IMR-90 (cell line): Measurements from ENCODE around the gene OSBPL8. TPM values are rescaled to one million over a fixed set of nuclear protein-coding genes. Genes with fewer than 3 reads are reported as not detected.

Source experiments
- ATAC-seq: fragments of 200-7000 bp; cut with Tn5 transposase; 2 replicates; pipeline ENCODE4 v1.9.1; 2020; ENCODE audit warnings: low read depth, mild to moderate bottlenecking, moderate library complexity
- BruUV-seq: library from RNA; stranded (reverse); fragments of 400-500 nt; replicated peaks from 2 replicates; lab custom pipeline; 2021; lab: Mats Ljungman, UMichigan
- CTCF ChIA-PET: fragments of 300-600 bp; formaldehyde crosslinking; extraction: SDS; loops from one replicate; lab custom pipeline; 2021; ENCODE audit warnings: antibody characterized with exemption; lab: Yijun Ruan, JAX
- POLR2A ChIA-PET: fragments of 300-600 bp; sonication (Branson Sonifier 250); formaldehyde crosslinking; loops from one replicate; lab custom pipeline; 2022; ENCODE audit warnings: antibody characterized with exemption; ENCODE audit not compliant: unreplicated experiment; lab: Charles Lee
- DNase-seq: peaks from one replicate; pipeline ENCODE4 v3.0.0; 2013
- H2AFZ ChIP-seq: replicated peaks from 2 replicates; pipeline ENCODE3; 2013; ENCODE audit warnings: low read length, mild to moderate bottlenecking; ENCODE audit not compliant: poor library complexity
- H2AK5ac ChIP-seq: 2 replicates; pipeline ENCODE4 v1.6.1; 2013; ENCODE audit warnings: low read depth, low read length, inconsistent platforms
- H2AK9ac ChIP-seq: replicated peaks from 2 replicates; pipeline ENCODE3; 2013; ENCODE audit warnings: mild to moderate bottlenecking, low read depth, low read length, moderate library complexity; ENCODE audit not compliant: poor library complexity
- H2BK120ac ChIP-seq: 2 replicates; pipeline ENCODE4 v1.6.1; 2013; ENCODE audit warnings: low read depth, low read length, inconsistent platforms
- H2BK15ac ChIP-seq: 3 replicates; pipeline ENCODE4 v1.6.1; 2013; ENCODE audit warnings: low read depth, low read length, inconsistent platforms
- H2BK20ac ChIP-seq: 2 replicates; pipeline ENCODE4 v1.6.1; 2013; ENCODE audit warnings: low read depth, mild to moderate bottlenecking, inconsistent platforms, low read length, moderate library complexity
- H2BK5ac ChIP-seq: 2 replicates; pipeline ENCODE4 v1.6.1; 2013; ENCODE audit warnings: mild to moderate bottlenecking, low read depth, low read length, inconsistent platforms; ENCODE audit not compliant: poor library complexity, severe bottlenecking
- H3K14ac ChIP-seq: replicated peaks from 2 replicates; pipeline ENCODE4 v1.6.1; 2013; ENCODE audit warnings: low read depth, low read length, inconsistent platforms
- H3K18ac ChIP-seq: 2 replicates; pipeline ENCODE4 v1.6.1; 2013; ENCODE audit warnings: low read depth, low read length, control low read depth
- H3K23ac ChIP-seq: 2 replicates; pipeline ENCODE4 v1.6.1; 2013; ENCODE audit warnings: low read depth, low read length, inconsistent platforms
- H3K27ac ChIP-seq: 2 replicates; pipeline ENCODE4 v1.5.1; 2013; ENCODE audit warnings: mild to moderate bottlenecking, control low read depth, low read length; ENCODE audit not compliant: insufficient read depth
- H3K27me3 ChIP-seq: 2 replicates; pipeline ENCODE4 v1.6.1; 2013; ENCODE audit warnings: low read length; ENCODE audit not compliant: control insufficient read depth, insufficient read depth
- H3K36me3 ChIP-seq: 2 replicates; pipeline ENCODE4 v1.6.1; 2013; ENCODE audit warnings: low read length, mixed read lengths; ENCODE audit not compliant: control insufficient read depth, insufficient read depth
- H3K4ac ChIP-seq: 2 replicates; pipeline ENCODE4 v1.6.1; 2013; ENCODE audit warnings: low read depth, low read length, inconsistent platforms
- H3K4me1 ChIP-seq: 2 replicates; pipeline ENCODE4 v1.6.1; 2013; ENCODE audit warnings: low read length, mixed read lengths; ENCODE audit not compliant: control insufficient read depth, insufficient read depth
- H3K4me2 ChIP-seq: 2 replicates; pipeline ENCODE4 v1.6.1; 2013; ENCODE audit warnings: low read depth, mild to moderate bottlenecking, control low read depth, low read length, moderate library complexity
- H3K4me3 ChIP-seq: 2 replicates; pipeline ENCODE4 v1.5.1; 2013; ENCODE audit warnings: low read depth, mild to moderate bottlenecking, control low read depth, low read length, moderate library complexity; ENCODE audit not compliant: insufficient read depth
- H3K56ac ChIP-seq: 2 replicates; pipeline ENCODE4 v1.6.1; 2013; ENCODE audit warnings: low read length, inconsistent platforms; ENCODE audit not compliant: insufficient read depth; ENCODE audit errors: extremely low read depth
- H3K79me1 ChIP-seq, 2 experiments: 2 replicates each; pipeline ENCODE4 v1.6.1; 2013; ENCODE audit warnings: low read length in 2 of 2, inconsistent platforms in 1 of 2, low read depth in 1 of 2
- H3K9ac ChIP-seq: 2 replicates; pipeline ENCODE4 v1.6.1; 2013; ENCODE audit warnings: low read depth, low read length, control low read depth
- H3K9me1 ChIP-seq: 2 replicates; pipeline ENCODE4 v1.6.1; 2013; ENCODE audit warnings: low read length, inconsistent platforms; ENCODE audit not compliant: insufficient read depth
- H3K9me3 ChIP-seq: 2 replicates; pipeline ENCODE4 v1.6.1; 2013; ENCODE audit warnings: low read length; ENCODE audit not compliant: control insufficient read depth, insufficient read depth
- H4K20me1 ChIP-seq: 2 replicates; pipeline ENCODE4 v1.6.1; 2013; ENCODE audit warnings: low read length, inconsistent platforms; ENCODE audit not compliant: insufficient read depth
- H4K5ac ChIP-seq: 2 replicates; pipeline ENCODE4 v1.6.1; 2013; ENCODE audit warnings: mild to moderate bottlenecking, low read depth, low read length, control low read depth
- H4K8ac ChIP-seq, 2 experiments: 2 replicates each; pipeline ENCODE4 v1.6.1; 2013; ENCODE audit warnings: low read depth in 2 of 2, low read length in 2 of 2, control low read depth in 1 of 2, inconsistent platforms in 1 of 2
- H4K91ac ChIP-seq: 2 replicates; pipeline ENCODE4 v1.6.1; 2013; ENCODE audit warnings: low read depth, low read length, inconsistent platforms; ENCODE audit not compliant: insufficient read depth
- BHLHE40 ChIP-seq: fragments of 150-350 bp; IDR thresholded peaks from 2 replicates; pipeline ENCODE4 v1.6.1; 2016; ENCODE audit warnings: mild to moderate bottlenecking, low read depth, low read length
- CEBPB ChIP-seq: IDR thresholded peaks from 2 replicates; pipeline ENCODE4 v1.6.1; 2012; ENCODE audit warnings: low read depth, low read length, improper control_type of control experiment
- CHD1 ChIP-seq: IDR thresholded peaks from 2 replicates; pipeline ENCODE4 v1.6.1; 2012; ENCODE audit warnings: low read depth, low read length, improper control_type of control experiment
- CTCF ChIP-seq: conservative IDR thresholded peaks from 2 replicates; pipeline ENCODE4 v1.5.1; 2012; ENCODE audit warnings: mild to moderate bottlenecking, low read depth, low read length, improper control_type of control experiment
- FOS ChIP-seq: fragments of 150-350 bp; IDR thresholded peaks from 2 replicates; pipeline ENCODE4 v1.6.1; 2016; ENCODE audit warnings: low read depth, low read length
- MAFK ChIP-seq: IDR thresholded peaks from 2 replicates; pipeline ENCODE4 v1.6.1; 2012; ENCODE audit warnings: low read depth, low read length, improper control_type of control experiment
- MAZ ChIP-seq: IDR thresholded peaks from 2 replicates; pipeline ENCODE4 v1.6.1; 2012; ENCODE audit warnings: low read depth, mild to moderate bottlenecking, low read length, improper control_type of control experiment, moderate library complexity, borderline replicate concordance
- MXI1 ChIP-seq: IDR thresholded peaks from 2 replicates; pipeline ENCODE4 v1.6.1; 2012; ENCODE audit warnings: low read depth, mild to moderate bottlenecking, low read length, moderate library complexity, borderline replicate concordance
- NFE2L2 ChIP-seq: fragments of 150-350 bp; IDR thresholded peaks from 2 replicates; pipeline ENCODE4 v1.6.1; 2016; ENCODE audit warnings: low read depth, mild to moderate bottlenecking, low read length
- POLR2A ChIP-seq: IDR thresholded peaks from 2 replicates; pipeline ENCODE4 v1.6.1; 2012; ENCODE audit warnings: mild to moderate bottlenecking, low read depth, low read length
- RAD21 ChIP-seq: IDR thresholded peaks from 2 replicates; pipeline ENCODE4 v1.6.1; 2012; ENCODE audit warnings: low read length, improper control_type of control experiment
- RCOR1 ChIP-seq: IDR thresholded peaks from 2 replicates; pipeline ENCODE4 v1.6.1; 2012; ENCODE audit warnings: mild to moderate bottlenecking, low read length, improper control_type of control experiment; ENCODE audit not compliant: insufficient replicate concordance
- RFX5 ChIP-seq: IDR thresholded peaks from 2 replicates; pipeline ENCODE4 v1.8.0; 2012; ENCODE audit warnings: low read depth, mild to moderate bottlenecking, low read length, moderate library complexity
- SMC3 ChIP-seq: fragments of 150-350 bp; IDR thresholded peaks from 2 replicates; pipeline ENCODE4 v1.6.1; 2016; ENCODE audit warnings: low read depth, mild to moderate bottlenecking, antibody characterized with exemption, low read length, moderate library complexity
- USF2 ChIP-seq: fragments of 150-350 bp; IDR thresholded peaks from 2 replicates; pipeline ENCODE4 v1.6.1; 2017; ENCODE audit warnings: mild to moderate bottlenecking, antibody characterized with exemption, low read length, low read depth
- WGBS, 2 experiments: methylation state at CpG; one replicate each; pipeline versions ENCODE4 v1.1.5 to v1.1.7; 2013; ENCODE audit warnings: missing lambda C conversion rate in 2 of 2; ENCODE audit not compliant: insufficient read length in 1 of 2; ENCODE audit errors: extremely low coverage in 2 of 2; 5-methylcytosine and 5-hydroxymethylcytosine counted together
- dilution Hi-C: fragments of 300-500 bp; cut with HindIII; formaldehyde crosslinking; loops from one replicate; pipeline ENCODE4 v1.14.3; 2018; ENCODE audit warnings: low sequenced_read_pairs; ENCODE audit not compliant: unreplicated experiment
- in situ Hi-C: fragments of 300-500 bp; cut with MboI; formaldehyde crosslinking; loops from 3 replicates; pipeline ENCODE4 v1.14.3; 2019; ENCODE audit warnings: low sequenced_read_pairs, inconsistent platforms, mixed read lengths
- intact Hi-C: fragments of 100-400 bp; cut with micrococcal nuclease; formaldehyde crosslinking; loops from 2 replicates; pipeline ENCODE4 v1.10.0; 2022
- polyA plus RNA-seq, 3 experiments: library from polyadenylated mRNA; depleted of rRNA; stranded (reverse); fragments of >200 nt; gene quantifications; 2 replicates each; pipeline ENCODE4 v1.2.3, GENCODE V29; 2012; ENCODE audit warnings: low replicate concordance in 1 of 3
- total RNA-seq: library from RNA; depleted of rRNA; stranded (reverse); fragments of >200 nt; gene quantifications from 2 replicates; pipeline ENCODE4 v1.2.3, GENCODE V29; 2012

The OSBPL8 gene
- total and polyA plus RNA-seq, 2 of the 4 experiments (the other 2 are of a cell fraction), result 17.8 to 24.2 TPM

- dilution Hi-C loops, result no loop called here
- no peak overlapping the region for H3K4me3 ChIP-seq
- TF ChIP-seq MAZ (no peak), MAFK (no peak), NFE2L2 (no peak), SMC3 (no peak), USF2 (no peak), RFX5 (no peak), CEBPB (no peak), MXI1 (no peak), FOS (no peak), RCOR1 (no peak), RAD21 (no peak), BHLHE40 (no peak), CTCF (no peak), POLR2A (no peak), CHD1 (no peak)
Measured at GRCh38 chr12:76508128-76508980, 51.2 kb downstream of the OSBPL8 start.

More at GRCh38 chr12:76508128-76508980, 51.2 kb downstream of the OSBPL8 start:
- H2AK5ac ChIP-seq, result no peak overlapping the region
- H4K5ac ChIP-seq, result no peak overlapping the region
- no peak overlapping the region for H2AK9ac ChIP-seq
- H2BK20ac ChIP-seq, result no peak overlapping the region
- no peaks in the 10 kb centered on the region for H3K36me3 ChIP-seq
- no TSS peak for BruUV-seq
- no peak overlapping the region for H3K9ac ChIP-seq
- WGBS, 2 experiments, result no CpG with 5 or more reads among the region's 6 CpGs
- H3K14ac ChIP-seq, result no peak overlapping the region
- peaks cover 27 to 29% of the 10 kb centered on the region in 2 experiments for H3K79me1 ChIP-seq
- in situ Hi-C loops (no loop called here), intact Hi-C loops (no loop called here)
- H4K91ac ChIP-seq, result no peak overlapping the region
- no peak overlapping the region for H3K23ac ChIP-seq
- no peaks in the 10 kb centered on the region for H3K27me3 ChIP-seq
- CTCF ChIA-PET, result no interaction called here
- H4K20me1 ChIP-seq, result peaks cover 4% of the 10 kb centered on the region; the same call in 1 of the 2 replicates
- no peak overlapping the region for H3K4ac ChIP-seq
- DNase-seq (no peak), ATAC-seq (no peak)
- POLR2A ChIA-PET, result no interaction called here
- peaks cover 5% of the 10 kb centered on the region; the same call in 1 of the 2 replicates for H3K9me1 ChIP-seq
- no peak overlapping the region for H3K4me2 ChIP-seq
- H3K4me1 ChIP-seq, result peaks cover 2% of the 10 kb centered on the region; the same call in 1 of the 2 replicates
- no peak overlapping the region for H3K27ac ChIP-seq
- H2AFZ ChIP-seq, result no peak overlapping the region
- no peak overlapping the region for H3K18ac ChIP-seq
- H3K9me3 ChIP-seq, result no peaks in the 10 kb centered on the region
- no peak overlapping the region for H2BK120ac ChIP-seq
- no peak overlapping the region for H2BK5ac ChIP-seq
- H4K8ac ChIP-seq, result no peak overlapping the region
- no peak overlapping the region for H3K56ac ChIP-seq
- no peak overlapping the region for H2BK15ac ChIP-seq
